Neural cell (in vitro differentiated cells): ENCODE results near the gene PPM1D. TPM values are rescaled to one million over a fixed set of nuclear protein-coding genes. Genes with fewer than 3 reads are reported as not detected.

Source experiments
- H2AFZ ChIP-seq: fragments of 200-600, 300-800 bp; sonication (generic), shearing (Covaris generic); 2 replicates; pipeline ENCODE4 v1.6.0; 2014; ENCODE audit warnings: low read depth, mild to moderate bottlenecking, antibody characterized with exemption, low read length, moderate library complexity
- H3F3A ChIP-seq: fragments of 200-600 bp; shearing (Covaris generic); 2 replicates; pipeline ENCODE4 v1.6.1; 2016; ENCODE audit warnings: mild to moderate bottlenecking, moderate library complexity, mixed read lengths, antibody characterized with exemption, low read length; ENCODE audit not compliant: insufficient read depth, poor library complexity, severe bottlenecking
- H3K27ac ChIP-seq: fragments of 200-600, 300-800 bp; sonication (generic), shearing (Covaris generic); 2 replicates; pipeline ENCODE4 v1.5.1; 2014; ENCODE audit warnings: mild to moderate bottlenecking, low read length, moderate library complexity
- H3K27me3 ChIP-seq: fragments of 300-800, 200-600 bp; sonication (generic), shearing (Covaris generic); 2 replicates; pipeline ENCODE4 v1.6.0; 2014; ENCODE audit warnings: mild to moderate bottlenecking, low read depth, low read length, moderate library complexity; ENCODE audit not compliant: insufficient read depth
- H3K36me3 ChIP-seq: fragments of 300-800, 200-600 bp; sonication (generic), shearing (Covaris generic); 2 replicates; pipeline ENCODE4 v1.5.1; 2014; ENCODE audit warnings: mild to moderate bottlenecking, antibody characterized with exemption, low read length, moderate library complexity; ENCODE audit not compliant: insufficient read depth
- H3K4me2 ChIP-seq: fragments of 300-800, 200-600 bp; sonication (generic), shearing (Covaris generic); 2 replicates; pipeline ENCODE4 v1.6.0; 2014; ENCODE audit warnings: mild to moderate bottlenecking, low read length
- H3K4me3 ChIP-seq: fragments of 300-800, 200-600 bp; sonication (generic), shearing (Covaris generic); 2 replicates; pipeline ENCODE4 v1.5.1; 2014; ENCODE audit warnings: mild to moderate bottlenecking, low read length, moderate library complexity
- H3K79me2 ChIP-seq: fragments of 200-600 bp; shearing (Covaris generic); replicated peaks from 2 replicates; pipeline ENCODE4 v1.6.0; 2014; ENCODE audit warnings: mild to moderate bottlenecking, low read length, moderate library complexity; ENCODE audit not compliant: insufficient read depth
- H3K9ac ChIP-seq: fragments of 300-800, 200-600 bp; sonication (generic), shearing (Covaris generic); 2 replicates; pipeline ENCODE4 v1.6.1; 2016; ENCODE audit warnings: mild to moderate bottlenecking, low read length, mixed read lengths
- H3K9me2 ChIP-seq: fragments of 200-600 bp; shearing (Covaris generic); 2 replicates; pipeline ENCODE4 v1.6.1; 2016; ENCODE audit warnings: mild to moderate bottlenecking, low read length, mixed read lengths; ENCODE audit not compliant: insufficient read depth
- H3K9me3 ChIP-seq: fragments of 200-600, 300-800 bp; sonication (generic), shearing (Covaris generic); 2 replicates; pipeline ENCODE4 v1.6.1; 2016; ENCODE audit warnings: mild to moderate bottlenecking, mixed run types, low read length, moderate library complexity, mixed read lengths
- H4K20me1 ChIP-seq: fragments of 200-600 bp; shearing (Covaris generic); 2 replicates; pipeline ENCODE4 v1.6.1; 2016; ENCODE audit warnings: mild to moderate bottlenecking, mixed run types; ENCODE audit not compliant: insufficient read depth
- EP300 ChIP-seq: fragments of 450-650 bp; conservative IDR thresholded peaks from 2 replicates; pipeline ENCODE4 v1.6.1; 2014; ENCODE audit warnings: antibody characterized with exemption, mild to moderate bottlenecking, moderate library complexity; ENCODE audit not compliant: poor library complexity, severe bottlenecking
- EZH2 ChIP-seq: fragments of 200-600, 300-800 bp; shearing (Covaris generic), sonication (generic); IDR thresholded peaks from 2 replicates; pipeline ENCODE4 v1.6.1; 2014; ENCODE audit warnings: antibody characterized with exemption, low read length, borderline replicate concordance, mild to moderate bottlenecking; ENCODE audit not compliant: insufficient read depth, poor library complexity, severe bottlenecking
- MXI1 ChIP-seq: fragments of 450-650 bp; conservative IDR thresholded peaks from 2 replicates; pipeline ENCODE4 v1.6.1; 2014; ENCODE audit warnings: antibody characterized with exemption, mild to moderate bottlenecking; ENCODE audit not compliant: poor library complexity, severe bottlenecking
- POLR2AphosphoS5 ChIP-seq: IDR thresholded peaks from 2 replicates; pipeline ENCODE4 v1.6.1; 2012
- SMC3 ChIP-seq: fragments of 450-650 bp; conservative IDR thresholded peaks from 2 replicates; pipeline ENCODE4 v1.6.1; 2014; ENCODE audit warnings: antibody characterized with exemption, mild to moderate bottlenecking, moderate library complexity; ENCODE audit not compliant: poor library complexity
- TAF1 ChIP-seq: IDR thresholded peaks from 2 replicates; pipeline ENCODE4 v1.6.1; 2012; ENCODE audit warnings: low read depth
- polyA plus RNA-seq: library from polyadenylated mRNA; depleted of rRNA; stranded (reverse); fragments of >200 nt; gene quantifications from 2 replicates; pipeline ENCODE4 v1.2.3, GENCODE V29; 2014
- TF ChIP-seq, protein P1 (sequence below): fragments of 450-650 bp; IDR thresholded peaks from 2 replicates; pipeline ENCODE4 v1.5.1; 2014; ENCODE audit warnings: antibody characterized with exemption, mild to moderate bottlenecking, moderate library complexity; ENCODE audit not compliant: poor library complexity, severe bottlenecking
- TF ChIP-seq, protein P2 (sequence below): IDR thresholded peaks from 2 replicates; pipeline ENCODE4 v1.6.1; 2012; ENCODE audit warnings: borderline replicate concordance

PPM1D gene
- polyA plus RNA-seq, 1 donor from 2014 or later = 14.7 TPM

DNA sequence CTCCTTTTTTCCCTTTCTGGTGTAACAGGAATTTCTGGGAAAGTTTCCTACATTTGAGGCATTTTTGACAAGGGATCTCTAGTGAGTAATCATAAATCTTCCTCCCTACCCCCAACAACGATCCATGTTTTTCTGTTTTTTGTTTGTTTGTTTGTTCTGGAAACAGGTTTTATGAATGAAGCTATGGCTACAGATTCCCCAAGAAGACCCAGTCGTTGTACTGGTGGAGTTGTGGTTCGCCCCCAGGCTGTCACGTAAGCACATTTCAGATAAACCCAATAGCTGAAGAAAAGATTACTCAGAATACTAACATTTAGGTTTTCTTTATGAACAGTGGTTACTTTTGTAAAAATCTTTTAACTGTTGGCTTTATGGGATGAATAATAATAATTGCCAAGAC lies 79.3 kb downstream of the PPM1D start:
- TF ChIP-seq, protein P1, sequence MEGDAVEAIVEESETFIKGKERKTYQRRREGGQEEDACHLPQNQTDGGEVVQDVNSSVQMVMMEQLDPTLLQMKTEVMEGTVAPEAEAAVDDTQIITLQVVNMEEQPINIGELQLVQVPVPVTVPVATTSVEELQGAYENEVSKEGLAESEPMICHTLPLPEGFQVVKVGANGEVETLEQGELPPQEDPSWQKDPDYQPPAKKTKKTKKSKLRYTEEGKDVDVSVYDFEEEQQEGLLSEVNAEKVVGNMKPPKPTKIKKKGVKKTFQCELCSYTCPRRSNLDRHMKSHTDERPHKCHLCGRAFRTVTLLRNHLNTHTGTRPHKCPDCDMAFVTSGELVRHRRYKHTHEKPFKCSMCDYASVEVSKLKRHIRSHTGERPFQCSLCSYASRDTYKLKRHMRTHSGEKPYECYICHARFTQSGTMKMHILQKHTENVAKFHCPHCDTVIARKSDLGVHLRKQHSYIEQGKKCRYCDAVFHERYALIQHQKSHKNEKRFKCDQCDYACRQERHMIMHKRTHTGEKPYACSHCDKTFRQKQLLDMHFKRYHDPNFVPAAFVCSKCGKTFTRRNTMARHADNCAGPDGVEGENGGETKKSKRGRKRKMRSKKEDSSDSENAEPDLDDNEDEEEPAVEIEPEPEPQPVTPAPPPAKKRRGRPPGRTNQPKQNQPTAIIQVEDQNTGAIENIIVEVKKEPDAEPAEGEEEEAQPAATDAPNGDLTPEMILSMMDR = no peak
- no peak for TF ChIP-seq EP300
- no peak overlapping the region for H2AFZ ChIP-seq
- no peak overlapping the region for H3K27ac ChIP-seq
- no peak overlapping the region for H3K4me2 ChIP-seq
- peaks cover 4% of the 10 kb centered on the region for H3K79me2 ChIP-seq
- no peaks in the 10 kb centered on the region for H4K20me1 ChIP-seq
- H3K4me3 ChIP-seq = no peak overlapping the region
- H3K27me3 ChIP-seq = no peaks in the 10 kb centered on the region
- no peak overlapping the region for H3K9ac ChIP-seq
- H3K36me3 ChIP-seq = no peaks in the 10 kb centered on the region
- no peaks in the 10 kb centered on the region for H3K9me3 ChIP-seq
- no peaks in the 10 kb centered on the region for H3K9me2 ChIP-seq
- H3F3A ChIP-seq = no peaks in the 10 kb centered on the region

DNA sequence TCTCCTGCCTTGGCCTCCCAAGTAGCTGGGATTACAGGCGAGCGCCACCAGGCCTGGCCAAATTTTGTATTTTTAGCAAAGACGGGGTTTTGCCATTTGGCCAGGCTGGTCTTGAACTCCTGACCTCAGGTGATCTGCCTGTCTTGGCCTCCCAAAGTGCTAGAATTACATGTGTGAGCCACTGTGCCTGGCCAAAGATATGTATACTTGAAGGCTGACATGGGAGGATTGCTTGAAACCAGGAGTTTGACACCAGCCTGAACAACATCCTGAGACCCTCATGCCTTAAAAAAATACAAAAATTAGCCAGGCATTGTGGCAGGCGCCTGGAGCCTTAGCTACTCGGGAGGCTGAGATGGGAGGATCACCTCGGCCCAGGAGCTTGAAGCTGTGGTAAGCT lies 80.8 kb downstream of the PPM1D start:
- TF ChIP-seq SMC3 (no peak), POLR2AphosphoS5 (no peak), TAF1 (no peak), MXI1 (no peak), EZH2 (no peak), EP300 (no peak)
- TF ChIP-seq, protein P2, sequence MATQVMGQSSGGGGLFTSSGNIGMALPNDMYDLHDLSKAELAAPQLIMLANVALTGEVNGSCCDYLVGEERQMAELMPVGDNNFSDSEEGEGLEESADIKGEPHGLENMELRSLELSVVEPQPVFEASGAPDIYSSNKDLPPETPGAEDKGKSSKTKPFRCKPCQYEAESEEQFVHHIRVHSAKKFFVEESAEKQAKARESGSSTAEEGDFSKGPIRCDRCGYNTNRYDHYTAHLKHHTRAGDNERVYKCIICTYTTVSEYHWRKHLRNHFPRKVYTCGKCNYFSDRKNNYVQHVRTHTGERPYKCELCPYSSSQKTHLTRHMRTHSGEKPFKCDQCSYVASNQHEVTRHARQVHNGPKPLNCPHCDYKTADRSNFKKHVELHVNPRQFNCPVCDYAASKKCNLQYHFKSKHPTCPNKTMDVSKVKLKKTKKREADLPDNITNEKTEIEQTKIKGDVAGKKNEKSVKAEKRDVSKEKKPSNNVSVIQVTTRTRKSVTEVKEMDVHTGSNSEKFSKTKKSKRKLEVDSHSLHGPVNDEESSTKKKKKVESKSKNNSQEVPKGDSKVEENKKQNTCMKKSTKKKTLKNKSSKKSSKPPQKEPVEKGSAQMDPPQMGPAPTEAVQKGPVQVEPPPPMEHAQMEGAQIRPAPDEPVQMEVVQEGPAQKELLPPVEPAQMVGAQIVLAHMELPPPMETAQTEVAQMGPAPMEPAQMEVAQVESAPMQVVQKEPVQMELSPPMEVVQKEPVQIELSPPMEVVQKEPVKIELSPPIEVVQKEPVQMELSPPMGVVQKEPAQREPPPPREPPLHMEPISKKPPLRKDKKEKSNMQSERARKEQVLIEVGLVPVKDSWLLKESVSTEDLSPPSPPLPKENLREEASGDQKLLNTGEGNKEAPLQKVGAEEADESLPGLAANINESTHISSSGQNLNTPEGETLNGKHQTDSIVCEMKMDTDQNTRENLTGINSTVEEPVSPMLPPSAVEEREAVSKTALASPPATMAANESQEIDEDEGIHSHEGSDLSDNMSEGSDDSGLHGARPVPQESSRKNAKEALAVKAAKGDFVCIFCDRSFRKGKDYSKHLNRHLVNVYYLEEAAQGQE = no peak
- Histone ChIP-seq H2AFZ (no peak overlapping the region), H3K9ac (no peak overlapping the region), H3K9me2 (no peaks in the 10 kb centered on the region), H3K4me2 (no peak overlapping the region), H3K36me3 (no peaks in the 10 kb centered on the region), H3K79me2 (peaks cover 4% of the 10 kb centered on the region), H3K9me3 (no peaks in the 10 kb centered on the region), H3F3A (no peaks in the 10 kb centered on the region), H3K4me3 (no peak overlapping the region), H3K27me3 (no peaks in the 10 kb centered on the region), H4K20me1 (no peaks in the 10 kb centered on the region), H3K27ac (no peak overlapping the region)

DNA sequence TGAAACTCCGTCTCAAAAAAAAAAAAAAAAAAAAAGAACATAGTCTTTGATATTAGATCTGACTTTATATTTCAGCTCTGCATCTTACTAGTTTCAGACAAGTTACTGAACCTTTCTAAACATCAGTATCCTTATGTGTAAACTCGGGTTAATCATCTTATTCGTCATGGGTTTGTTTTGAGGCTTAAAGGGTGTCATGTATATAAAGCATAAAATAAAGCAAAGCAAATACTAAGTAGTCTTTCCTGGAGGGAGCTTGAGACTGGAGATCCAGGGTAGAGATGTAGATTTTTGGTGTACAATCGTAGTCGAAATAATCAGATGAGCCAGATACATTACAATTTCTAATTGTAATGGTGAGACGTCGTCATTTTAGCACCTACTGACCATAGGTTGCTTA lies 85.4 kb downstream of the PPM1D start:
- no peaks in the 10 kb centered on the region for H3K27me3 ChIP-seq
- H3K27ac ChIP-seq = no peak overlapping the region
- no peaks in the 10 kb centered on the region for H3K36me3 ChIP-seq
- no peaks in the 10 kb centered on the region for H3K9me2 ChIP-seq
- TF ChIP-seq POLR2AphosphoS5 = no peak
- H3K4me3 ChIP-seq = no peak overlapping the region
- no peaks in the 10 kb centered on the region for H3K9me3 ChIP-seq
- H3F3A ChIP-seq = no peaks in the 10 kb centered on the region
- no peak overlapping the region for H3K9ac ChIP-seq
- H4K20me1 ChIP-seq = no peaks in the 10 kb centered on the region
- no peaks in the 10 kb centered on the region for H3K79me2 ChIP-seq
- no peak overlapping the region for H2AFZ ChIP-seq
- no peak overlapping the region for H3K4me2 ChIP-seq
